ENCODE results near the gene HPRT1.
"Not testable (repeated sequence)": the region's sequence is repeated elsewhere in the genome, so short reads cannot be mapped to it uniquely, and the experiment has no call there.

The HPRT1 gene, protein sequence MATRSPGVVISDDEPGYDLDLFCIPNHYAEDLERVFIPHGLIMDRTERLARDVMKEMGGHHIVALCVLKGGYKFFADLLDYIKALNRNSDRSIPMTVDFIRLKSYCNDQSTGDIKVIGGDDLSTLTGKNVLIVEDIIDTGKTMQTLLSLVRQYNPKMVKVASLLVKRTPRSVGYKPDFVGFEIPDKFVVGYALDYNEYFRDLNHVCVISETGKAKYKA

GRCh38 chrX:134460005-134460861 lies at the start of gene HPRT1:
HPRT1 (plus strand) TSS chrX:134460165; CDS start chrX:134460312, 147 bp downstream.
- DNase-seq, result peak; percentile 54

GRCh38 chrX:134416087-134416486 lies 43.9 kb upstream of the HPRT1 start:
- DNase-seq, result no peak

- DNase-seq, result no peak
These were observed 41.5 kb upstream of the HPRT1 start for GRCh38 chrX:134418317-134419113.

DNA sequence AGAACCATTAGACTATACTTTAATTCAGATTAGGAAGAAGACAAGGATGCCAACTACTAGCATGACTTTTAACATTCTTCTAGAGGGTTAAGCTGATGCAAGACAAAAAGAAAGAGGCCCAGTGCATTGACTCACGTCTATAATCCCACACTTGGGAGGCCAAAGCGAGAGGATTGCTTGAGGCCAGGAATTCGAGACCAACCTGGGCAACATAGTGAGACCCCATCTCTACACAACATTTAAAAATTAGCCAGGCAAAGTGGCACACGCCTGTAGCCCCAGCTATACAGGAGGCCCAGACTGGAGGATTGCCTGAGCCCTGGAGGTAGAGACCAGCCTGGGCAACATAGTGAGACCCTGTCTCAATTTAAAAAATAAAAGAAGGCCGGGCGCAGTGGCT lies 40.2 kb upstream of the HPRT1 start:
- no peak for DNase-seq

DNA sequence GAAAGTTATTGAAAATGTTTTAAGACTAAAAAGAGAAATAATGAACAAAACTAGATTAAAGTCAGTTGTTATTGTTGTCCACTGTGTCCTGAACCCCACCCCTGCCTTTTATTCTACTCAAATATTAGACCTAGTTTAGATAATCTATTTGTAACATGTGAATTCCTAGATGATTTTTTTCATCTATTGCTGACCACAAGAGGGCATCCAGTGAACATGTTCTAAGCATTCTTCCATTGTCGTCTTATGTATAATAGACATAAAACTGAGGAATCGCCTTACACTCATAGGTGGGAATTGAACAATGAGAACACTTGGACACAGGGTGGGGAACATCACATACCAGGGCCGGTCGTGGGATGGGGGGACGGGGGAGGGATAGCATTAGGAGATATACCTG lies 36.4 kb upstream of the HPRT1 start:
- DNase-seq, result peak; percentile 4

- no peak for DNase-seq
These were observed 33.7 kb upstream of the HPRT1 start for GRCh38 chrX:134426281-134426680.

DNA sequence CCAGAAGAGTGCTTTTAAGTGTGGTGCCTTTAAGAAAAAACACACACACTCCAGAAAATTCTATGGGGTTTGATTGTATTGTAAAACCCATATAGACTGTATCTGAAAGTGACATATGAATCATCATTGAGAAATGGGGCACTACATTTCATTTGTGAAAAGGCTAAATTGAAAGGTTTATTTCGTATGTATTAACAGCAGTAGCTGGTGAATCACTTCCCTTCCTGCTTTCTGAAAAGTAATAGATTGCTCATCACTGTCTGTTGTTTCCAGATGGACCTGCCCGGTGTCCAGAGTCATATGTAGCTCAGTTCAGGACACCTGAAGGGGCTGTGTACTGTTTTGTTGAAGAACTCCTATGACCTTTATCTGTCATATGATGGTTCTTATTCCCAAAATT lies 28.1 kb upstream of the HPRT1 start:
- DNase-seq, result no peak

DNA sequence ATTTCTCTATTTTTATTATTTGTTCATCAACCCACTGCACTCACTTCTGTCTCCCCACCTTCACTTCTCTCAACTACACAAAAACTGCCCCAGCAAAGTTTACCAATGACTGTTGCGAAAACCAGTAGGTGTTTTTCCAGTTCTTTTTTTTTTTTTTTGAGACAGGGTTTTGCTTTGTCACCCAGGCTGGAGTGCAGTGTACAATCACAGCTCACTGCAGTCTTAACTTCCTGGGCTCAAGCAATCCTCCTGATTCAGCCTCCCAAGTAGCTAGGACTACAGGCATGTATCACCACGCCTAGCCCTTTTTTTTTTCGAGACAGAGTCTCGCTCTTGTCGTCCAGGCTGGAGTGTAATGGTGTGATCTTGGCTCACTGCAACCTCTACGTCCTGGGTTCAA lies 24.1 kb upstream of the HPRT1 start:
- no peak for DNase-seq

DNA sequence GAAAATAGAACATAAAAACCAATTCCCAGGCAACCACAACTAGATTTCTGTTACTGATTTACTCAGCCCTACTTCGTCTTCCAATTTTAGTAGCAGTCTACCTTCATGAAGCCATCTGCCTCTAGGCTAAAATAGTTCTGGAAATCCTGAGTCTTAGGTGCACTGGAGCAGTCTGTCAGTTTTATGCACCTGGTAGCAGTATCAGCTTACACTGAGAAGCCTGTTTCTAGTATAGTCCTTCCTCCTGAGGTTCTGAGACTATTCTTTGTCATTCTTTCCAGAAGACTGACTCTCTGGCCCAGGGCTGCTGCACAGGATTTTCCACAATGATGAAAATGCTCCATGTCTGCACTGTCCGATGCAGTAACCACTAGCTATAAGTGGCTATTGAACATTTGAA lies 16.9 kb upstream of the HPRT1 start:
- DNase-seq, result peak; percentile 30

GRCh38 chrX:134443461-134443860 lies 16.5 kb upstream of the HPRT1 start:
- no peak for DNase-seq

DNA sequence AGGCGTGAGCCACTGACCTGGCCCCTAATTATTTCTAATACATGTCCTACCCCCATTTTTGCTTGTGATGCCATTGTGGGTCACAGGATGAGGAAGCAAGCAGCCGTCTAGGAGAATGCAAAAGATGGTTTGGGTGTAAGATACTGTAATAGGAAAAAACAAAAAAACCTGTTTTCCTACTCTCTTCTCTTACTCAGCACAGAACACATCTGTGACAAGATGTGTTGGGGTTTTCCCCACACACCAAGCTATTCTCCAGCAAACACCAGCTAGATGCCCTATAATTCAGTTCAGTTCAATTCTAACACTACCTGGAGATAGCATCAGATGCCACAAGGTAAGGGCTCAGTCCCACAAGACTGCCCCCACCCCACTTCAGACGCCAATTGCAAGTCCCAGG lies 15.3 kb upstream of the HPRT1 start:
- no peak for DNase-seq

- no peak for DNase-seq
These were observed 7.4 kb upstream of the HPRT1 start for GRCh38 chrX:134452596-134452995.

DNA sequence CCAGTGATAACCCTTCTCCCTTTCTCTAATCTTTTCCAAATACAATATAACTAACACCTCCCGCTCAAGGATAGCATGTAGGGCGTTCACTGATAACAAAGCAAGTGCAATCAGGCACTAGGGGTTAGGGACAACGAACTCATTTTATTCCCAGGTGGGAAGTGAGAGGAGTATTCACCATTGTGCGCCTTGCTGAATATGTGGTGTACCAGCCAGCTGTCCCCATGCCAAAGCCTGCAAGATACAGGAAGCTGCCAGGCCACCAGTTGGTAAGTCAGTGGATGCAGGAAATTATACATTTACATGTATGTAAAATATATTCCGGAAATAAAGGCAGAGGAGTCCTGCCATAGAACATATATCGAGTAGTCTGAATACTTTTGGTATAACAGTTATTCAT lies 6.3 kb upstream of the HPRT1 start:
- DNase-seq, result no peak

DNA sequence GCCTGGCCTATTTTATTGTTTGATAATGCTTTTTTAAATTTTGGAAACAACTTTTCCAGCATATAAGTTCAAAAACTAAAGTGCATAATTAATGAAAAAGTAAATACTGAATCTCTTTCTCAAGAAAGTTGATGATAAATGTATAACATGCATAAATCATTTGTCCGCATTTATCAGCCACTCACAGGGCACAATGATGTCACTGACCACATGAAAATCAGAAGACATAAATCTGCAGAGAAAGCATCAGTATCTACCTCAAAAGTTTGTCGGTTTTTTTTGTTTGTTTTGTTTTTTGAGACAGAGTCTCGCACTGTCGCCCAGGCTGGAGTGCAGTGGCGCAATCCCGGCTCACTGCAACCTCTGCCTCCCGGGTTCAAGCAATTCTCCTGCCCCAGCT lies 5.5 kb upstream of the HPRT1 start:
- DNase-seq, result no peak

DNA sequence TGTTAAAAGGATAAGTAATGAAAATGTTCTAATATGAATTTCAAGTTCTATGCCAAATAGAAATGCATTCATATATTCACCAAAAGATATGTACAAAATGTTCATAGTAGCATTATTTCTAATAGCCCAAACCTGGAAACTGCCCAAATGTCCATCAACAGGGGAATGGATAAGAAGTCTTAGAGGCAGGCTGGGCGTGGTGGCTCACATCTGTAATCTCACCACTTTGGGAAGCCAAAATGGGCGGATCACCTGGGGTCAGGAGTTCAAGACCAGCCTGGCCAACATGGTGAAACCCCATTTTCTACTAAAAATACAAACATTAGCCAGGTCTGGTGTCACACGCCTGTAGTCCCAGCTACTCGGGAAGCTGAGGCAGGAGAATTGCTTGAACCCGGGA lies 2.3 kb upstream of the HPRT1 start:
- no peak for DNase-seq

DNA sequence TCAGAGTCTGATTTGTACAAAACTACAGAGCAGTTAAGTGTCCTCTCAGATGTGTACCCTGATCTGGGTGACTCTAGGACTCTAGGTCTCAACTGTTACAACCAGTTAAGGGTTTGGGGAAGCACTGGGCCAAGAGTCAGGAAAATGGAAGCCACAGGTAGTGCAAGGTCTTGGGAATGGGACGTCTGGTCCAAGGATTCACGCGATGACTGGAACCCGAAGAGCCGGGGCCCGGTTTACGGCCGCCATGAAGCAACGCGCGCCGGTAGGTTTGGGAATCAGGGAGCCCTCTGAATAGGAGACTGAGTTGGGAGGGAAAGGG lies 321 bp upstream of the HPRT1 start:
- DNase-seq, result peak; percentile 26

GRCh38 chrX:134460862-134461220 lies 876 bp downstream of the HPRT1 start:
- peak; percentile 5 for DNase-seq

DNA sequence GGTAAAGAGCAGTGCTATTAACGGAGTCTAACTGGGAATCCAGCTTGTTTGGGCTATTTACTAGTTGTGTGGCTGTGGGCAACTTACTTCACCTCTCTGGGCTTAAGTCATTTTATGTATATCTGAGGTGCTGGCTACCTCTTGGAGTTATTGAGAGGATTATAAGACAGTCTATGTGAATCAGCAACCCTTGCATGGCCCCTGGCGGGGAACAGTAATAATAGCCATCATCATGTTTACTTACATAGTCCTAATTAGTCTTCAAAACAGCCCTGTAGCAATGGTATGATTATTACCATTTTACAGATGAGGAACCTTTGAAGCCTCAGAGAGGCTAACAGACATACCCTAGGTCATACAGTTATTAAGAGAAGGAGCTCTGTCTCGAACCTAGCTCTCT lies 1.5 kb downstream of the HPRT1 start:
- no peak for DNase-seq

GRCh38 chrX:134462927-134463326 lies 3.0 kb downstream of the HPRT1 start:
- DNase-seq, result no peak

GRCh38 chrX:134464453-134464852 lies 4.5 kb downstream of the HPRT1 start:
- DNase-seq, result not testable (repeated sequence)

DNA sequence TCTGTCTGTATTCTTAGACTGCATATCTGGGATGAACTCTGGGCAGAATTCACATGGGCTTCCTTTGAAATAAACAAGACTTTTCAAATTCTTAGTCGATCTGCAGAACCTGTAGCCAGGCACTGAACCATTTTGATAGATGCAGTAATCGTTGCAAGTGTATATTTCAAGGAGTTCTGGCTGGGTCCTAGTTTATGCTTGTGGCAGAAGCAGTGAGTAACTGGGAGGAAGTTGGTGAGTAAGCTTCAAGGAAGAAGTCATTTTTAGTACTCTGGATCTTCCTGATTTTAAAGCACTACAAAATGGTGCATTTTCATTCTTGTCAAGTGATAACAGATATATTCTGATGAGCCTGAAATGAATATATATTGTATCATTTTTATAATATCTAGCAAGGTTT lies 9.5 kb downstream of the HPRT1 start:
- no peak for DNase-seq

GRCh38 chrX:134470013-134470412 lies 10.0 kb downstream of the HPRT1 start:
- DNase-seq, result no peak

GRCh38 chrX:134472041-134472440 lies 12.1 kb downstream of the HPRT1 start:
- no peak for DNase-seq

GRCh38 chrX:134476284-134476683 lies 16.3 kb downstream of the HPRT1 start:
- DNase-seq, result no peak

Data from NCI-H526 treated with DMSO at 0.1 percent for 48 hours (cell line).